Parathyroid adenoma (tissue), 2 donors: ENCODE measurements around the gene MLLT6.

ENCODE experiments used
- H2AFZ ChIP-seq: fragments of 300-600 bp; sonication (generic); one replicate; pipeline ENCODE4 v1.7.0; 2017; ENCODE audit warnings: antibody characterized with exemption, mild to moderate bottlenecking
- H3K27ac ChIP-seq: fragments of 300-600 bp; sonication (generic); one replicate; pipeline ENCODE4 v1.7.0; 2017
- H3K27me3 ChIP-seq: fragments of 300-600 bp; sonication (generic); one replicate; pipeline ENCODE4 v1.7.0; 2017; ENCODE audit warnings: low read length; ENCODE audit not compliant: control insufficient read depth, insufficient read depth
- H3K36me3 ChIP-seq: fragments of 300-600 bp; sonication (generic); one replicate; pipeline ENCODE4 v1.7.0; 2017; ENCODE audit warnings: low read length; ENCODE audit not compliant: control insufficient read depth, insufficient read depth
- H3K4me1 ChIP-seq: fragments of 300-600 bp; sonication (generic); one replicate; pipeline ENCODE4 v1.7.0; 2017; ENCODE audit warnings: control low read depth
- H3K4me2 ChIP-seq: fragments of 300-600 bp; sonication (generic); one replicate; pipeline ENCODE4 v1.7.0; 2017; ENCODE audit warnings: low read length
- H3K4me3 ChIP-seq: fragments of 300-600 bp; sonication (generic); one replicate; pipeline ENCODE4 v1.7.0; 2017; ENCODE audit warnings: low read depth, low read length
- H3K79me2 ChIP-seq: fragments of 300-600 bp; sonication (generic); one replicate; pipeline ENCODE4 v1.7.0; 2017; ENCODE audit warnings: control low read depth
- H3K9ac ChIP-seq: fragments of 300-600 bp; sonication (generic); one replicate; pipeline ENCODE4 v1.7.0; 2017; ENCODE audit warnings: mild to moderate bottlenecking
- H3K9me3 ChIP-seq: fragments of 300-600 bp; sonication (generic); one replicate; pipeline ENCODE4 v1.7.0; 2017; ENCODE audit warnings: low read length; ENCODE audit not compliant: control insufficient read depth
- CTCF ChIP-seq: fragments of 300-600 bp; sonication (generic); IDR thresholded peaks from one replicate; pipeline ENCODE4 v1.7.0; 2017; ENCODE audit warnings: antibody characterized with exemption, mild to moderate bottlenecking
- donor health status: primary hyperparathyroidism.

MLLT6 gene

GRCh38 chr17:38703742-38704605, 1.1 kb upstream of the MLLT6 start:
- Histone ChIP-seq H3K27me3 (no peaks in the 10 kb centered on the region), H3K4me1 (peaks cover 23% of the 10 kb centered on the region), H2AFZ (peak overlapping the region; percentile 89), H3K9ac (peak overlapping the region; percentile 33), H3K27ac (peak overlapping the region; percentile 95), H3K36me3 (no peaks in the 10 kb centered on the region), H3K9me3 (no peaks in the 10 kb centered on the region), H3K4me2 (peak overlapping the region; percentile 94), H3K79me2 (no peaks in the 10 kb centered on the region), H3K4me3 (peak overlapping the region; percentile 84)
- TF ChIP-seq CTCF = no peak

- Histone ChIP-seq H3K27me3 (no peaks in the 10 kb centered on the region), H3K9me3 (no peaks in the 10 kb centered on the region), H3K27ac (peak overlapping the region; percentile 85), H3K4me1 (peaks cover 23% of the 10 kb centered on the region), H3K36me3 (no peaks in the 10 kb centered on the region), H3K9ac (no peak overlapping the region), H3K4me2 (no peak overlapping the region), H3K4me3 (peak overlapping the region; percentile 77), H2AFZ (no peak overlapping the region), H3K79me2 (no peaks in the 10 kb centered on the region)
- no peak for TF ChIP-seq CTCF
These were observed 390 bp downstream of the MLLT6 start for GRCh38 chr17:38705523-38705802.

- no peak for TF ChIP-seq CTCF
- Histone ChIP-seq H2AFZ (peak overlapping the region; percentile 55), H3K9me3 (no peaks in the 10 kb centered on the region), H3K27ac (peak overlapping the region; percentile 85), H3K9ac (peak overlapping the region; percentile 14), H3K4me2 (peak overlapping the region; percentile 67), H3K4me3 (peak overlapping the region; percentile 77), H3K4me1 (peaks cover 21% of the 10 kb centered on the region), H3K36me3 (no peaks in the 10 kb centered on the region), H3K79me2 (no peaks in the 10 kb centered on the region), H3K27me3 (no peaks in the 10 kb centered on the region)
These were observed 881 bp downstream of the MLLT6 start for GRCh38 chr17:38705803-38706504.

- no peaks in the 10 kb centered on the region for H3K79me2 ChIP-seq
- peaks cover 14% of the 10 kb centered on the region for H3K4me1 ChIP-seq
These were observed 1.6 kb downstream of the MLLT6 start for GRCh38 chr17:38706505-38707216.

More at GRCh38 chr17:38706505-38707216, 1.6 kb downstream of the MLLT6 start:
- Histone ChIP-seq H3K9ac (no peak overlapping the region), H3K4me2 (peak overlapping the region; percentile 67), H3K9me3 (no peaks in the 10 kb centered on the region), H3K27ac (peak overlapping the region; percentile 85), H3K27me3 (no peaks in the 10 kb centered on the region), H3K36me3 (no peaks in the 10 kb centered on the region), H3K4me3 (peak overlapping the region; percentile 77), H2AFZ (no peak overlapping the region)
- no peak for TF ChIP-seq CTCF
